Measurements from ENCODE around the gene DHDDS. TPM values are rescaled to one million over a fixed set of nuclear protein-coding genes. Genes with fewer than 3 reads are reported as not detected.

DHDDS gene
- total RNA-seq, 1 donor from 2014 or later = 87.2 TPM

DNA sequence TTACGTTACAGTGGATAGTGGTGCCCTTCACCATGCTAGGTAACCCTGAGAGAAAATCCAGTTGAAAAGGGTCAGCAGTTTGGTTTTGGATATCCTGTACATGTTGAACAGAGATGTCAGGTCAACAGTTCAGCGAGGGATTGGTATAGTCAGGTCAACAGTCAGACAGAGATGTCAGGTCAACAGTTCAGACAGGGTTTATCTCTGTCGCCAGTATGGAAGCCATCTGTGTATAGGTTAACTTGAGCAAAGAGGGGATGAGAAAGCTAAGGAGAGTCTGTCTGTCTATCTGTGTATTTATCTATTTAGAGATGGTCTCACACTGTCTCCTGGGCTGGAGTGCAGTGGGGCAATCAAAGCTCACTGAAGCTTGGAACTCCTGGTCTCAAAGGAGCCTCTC lies 17.7 kb downstream of the DHDDS start:
- H3K36me3 ChIP-seq (ENCODE audit: insufficient read depth, low read length) = peaks cover 43% of the 10 kb centered on the region
- H3K27ac ChIP-seq (ENCODE audit: low read depth, low read length) = no peak overlapping the region
- H3K9me3 ChIP-seq (ENCODE audit: insufficient read depth, low read depth, low read length) = no peaks in the 10 kb centered on the region
- H3K9ac ChIP-seq (ENCODE audit: low read length) = no peak overlapping the region
- H3K4me1 ChIP-seq (ENCODE audit: insufficient read depth, low read length) = no peaks in the 10 kb centered on the region
- H3K27me3 ChIP-seq (ENCODE audit: insufficient read depth, low read length) = no peaks in the 10 kb centered on the region
- no peak overlapping the region for H3K4me3 Mint-ChIP-seq (ENCODE audit: unreplicated experiment)
- no peak overlapping the region for H3K4me2 ChIP-seq (ENCODE audit: low read length)
- no peak overlapping the region for H3K4me3 ChIP-seq (ENCODE audit: insufficient read depth, low read depth, low read length)
- H3K27ac Mint-ChIP-seq (ENCODE audit: unreplicated experiment) = no peak overlapping the region
- TF ChIP-seq, protein P1, sequence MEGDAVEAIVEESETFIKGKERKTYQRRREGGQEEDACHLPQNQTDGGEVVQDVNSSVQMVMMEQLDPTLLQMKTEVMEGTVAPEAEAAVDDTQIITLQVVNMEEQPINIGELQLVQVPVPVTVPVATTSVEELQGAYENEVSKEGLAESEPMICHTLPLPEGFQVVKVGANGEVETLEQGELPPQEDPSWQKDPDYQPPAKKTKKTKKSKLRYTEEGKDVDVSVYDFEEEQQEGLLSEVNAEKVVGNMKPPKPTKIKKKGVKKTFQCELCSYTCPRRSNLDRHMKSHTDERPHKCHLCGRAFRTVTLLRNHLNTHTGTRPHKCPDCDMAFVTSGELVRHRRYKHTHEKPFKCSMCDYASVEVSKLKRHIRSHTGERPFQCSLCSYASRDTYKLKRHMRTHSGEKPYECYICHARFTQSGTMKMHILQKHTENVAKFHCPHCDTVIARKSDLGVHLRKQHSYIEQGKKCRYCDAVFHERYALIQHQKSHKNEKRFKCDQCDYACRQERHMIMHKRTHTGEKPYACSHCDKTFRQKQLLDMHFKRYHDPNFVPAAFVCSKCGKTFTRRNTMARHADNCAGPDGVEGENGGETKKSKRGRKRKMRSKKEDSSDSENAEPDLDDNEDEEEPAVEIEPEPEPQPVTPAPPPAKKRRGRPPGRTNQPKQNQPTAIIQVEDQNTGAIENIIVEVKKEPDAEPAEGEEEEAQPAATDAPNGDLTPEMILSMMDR (IDR thresholded peaks at IDR 0.05; ENCODE audit: insufficient read depth, low read depth, low read length) = no peak
- TF ChIP-seq EZH2 (IDR thresholded peaks at IDR 0.05; ENCODE audit: insufficient read depth, low read length) = no peak
- no peak overlapping the region for H2AFZ ChIP-seq (ENCODE audit: low read depth, low read length)
- peaks cover 24% of the 10 kb centered on the region for H3K36me3 Mint-ChIP-seq (ENCODE audit: low read depth, unreplicated experiment)
- peaks cover 6% of the 10 kb centered on the region for H4K20me1 ChIP-seq (ENCODE audit: insufficient read depth, low read length)
- no peak for DNase-seq (ENCODE audit: low read depth)
- no peaks in the 10 kb centered on the region for H3K79me2 ChIP-seq (ENCODE audit: insufficient read depth, low read length)
- H3K4me1 Mint-ChIP-seq (ENCODE audit: low read depth, unreplicated experiment) = no peaks in the 10 kb centered on the region
- H3K9me3 Mint-ChIP-seq (ENCODE audit: unreplicated experiment) = no peaks in the 10 kb centered on the region
- H3K27me3 Mint-ChIP-seq (ENCODE audit: low read depth, unreplicated experiment) = no peaks in the 10 kb centered on the region
- FAIRE-seq = no peak

DNA sequence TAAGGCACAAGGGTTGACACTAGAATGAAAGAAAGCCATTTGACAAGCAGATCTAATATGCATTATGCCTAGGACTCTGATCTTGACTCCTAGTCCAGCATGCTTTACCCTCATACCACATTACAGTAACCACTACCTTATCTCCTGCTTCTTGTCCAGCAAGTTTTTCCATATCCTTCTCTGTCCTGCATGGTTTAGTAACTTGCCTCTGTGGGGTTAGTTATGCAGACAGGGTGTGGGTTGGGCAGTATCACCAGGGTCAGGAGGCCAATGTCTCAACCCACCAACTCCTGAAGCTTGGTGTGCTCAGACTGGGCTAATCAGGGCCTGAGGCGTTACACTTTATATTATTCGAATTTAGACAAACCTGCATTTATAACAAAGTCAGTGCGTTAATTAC lies 18.8 kb downstream of the DHDDS start:
- no peaks in the 10 kb centered on the region for H3K27me3 ChIP-seq (ENCODE audit: insufficient read depth, low read length)
- DNase-seq (ENCODE audit: low read depth) (no peak), FAIRE-seq (no peak)
- H3K4me3 Mint-ChIP-seq (ENCODE audit: unreplicated experiment) = no peak overlapping the region
- no peak overlapping the region for H3K27ac ChIP-seq (ENCODE audit: low read depth, low read length)
- H3K9ac ChIP-seq (ENCODE audit: low read length) = no peak overlapping the region
- peaks cover 25% of the 10 kb centered on the region for H3K36me3 Mint-ChIP-seq (ENCODE audit: low read depth, unreplicated experiment)
- no peaks in the 10 kb centered on the region for H3K4me1 Mint-ChIP-seq (ENCODE audit: low read depth, unreplicated experiment)
- H3K27ac Mint-ChIP-seq (ENCODE audit: unreplicated experiment) = no peak overlapping the region
- no peaks in the 10 kb centered on the region for H3K79me2 ChIP-seq (ENCODE audit: insufficient read depth, low read length)
- H3K4me1 ChIP-seq (ENCODE audit: insufficient read depth, low read length) = no peaks in the 10 kb centered on the region
- no peaks in the 10 kb centered on the region for H3K9me3 ChIP-seq (ENCODE audit: insufficient read depth, low read depth, low read length)
- no peaks in the 10 kb centered on the region for H3K27me3 Mint-ChIP-seq (ENCODE audit: low read depth, unreplicated experiment)
- TF ChIP-seq, protein P1 (IDR thresholded peaks at IDR 0.05; ENCODE audit: insufficient read depth, low read depth, low read length) = no peak
- TF ChIP-seq EZH2 (IDR thresholded peaks at IDR 0.05; ENCODE audit: insufficient read depth, low read length) = no peak
- H4K20me1 ChIP-seq (ENCODE audit: insufficient read depth, low read length) = peaks cover 6% of the 10 kb centered on the region
- H3K36me3 ChIP-seq (ENCODE audit: insufficient read depth, low read length) = peaks cover 43% of the 10 kb centered on the region
- no peak overlapping the region for H3K4me3 ChIP-seq (ENCODE audit: insufficient read depth, low read depth, low read length)
- no peak overlapping the region for H3K4me2 ChIP-seq (ENCODE audit: low read length)
- no peak overlapping the region for H2AFZ ChIP-seq (ENCODE audit: low read depth, low read length)
- H3K9me3 Mint-ChIP-seq (ENCODE audit: unreplicated experiment) = no peaks in the 10 kb centered on the region

DNA sequence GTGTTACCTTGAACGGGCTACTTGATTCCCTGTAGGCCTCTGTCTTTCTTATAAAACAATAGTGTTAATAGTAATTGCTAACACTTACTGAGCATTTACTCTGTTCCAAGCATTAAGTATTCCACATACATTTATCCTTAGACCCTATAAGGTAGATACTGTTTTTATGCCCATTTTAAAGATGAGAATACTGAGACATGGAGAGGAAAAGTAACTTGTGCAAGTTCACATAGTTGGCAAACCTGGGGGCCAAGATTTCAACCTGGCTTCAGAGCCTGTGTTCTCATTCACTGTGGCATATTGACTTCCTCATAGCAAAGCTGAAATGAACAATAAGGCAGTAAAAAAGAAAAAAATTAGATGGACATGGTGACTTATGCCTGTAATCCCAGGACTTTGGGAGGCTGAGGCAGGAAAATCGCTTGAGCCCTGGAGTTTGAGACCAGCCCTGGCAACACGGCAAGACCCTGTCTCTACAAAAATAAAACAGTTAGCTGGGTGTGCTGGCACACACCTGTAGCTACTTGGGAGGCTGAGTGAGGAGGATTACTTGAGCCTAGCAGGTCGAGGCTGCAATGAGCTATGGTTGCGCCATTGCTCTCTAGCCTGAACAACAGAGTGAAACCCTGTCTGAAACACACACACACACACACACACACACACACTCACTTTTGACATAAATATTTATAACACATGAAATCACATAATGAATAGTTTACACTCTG lies 20.5 kb downstream of the DHDDS start:
- no peak overlapping the region for H3K4me3 ChIP-seq (ENCODE audit: insufficient read depth, low read depth, low read length)
- no peak overlapping the region for H3K27ac Mint-ChIP-seq (ENCODE audit: unreplicated experiment)
- H4K20me1 ChIP-seq (ENCODE audit: insufficient read depth, low read length) = peaks cover 6% of the 10 kb centered on the region
- no peak overlapping the region for H3K4me3 Mint-ChIP-seq (ENCODE audit: unreplicated experiment)
- H3K9me3 Mint-ChIP-seq (ENCODE audit: unreplicated experiment) = no peaks in the 10 kb centered on the region
- no peak overlapping the region for H2AFZ ChIP-seq (ENCODE audit: low read depth, low read length)
- TF ChIP-seq, protein P1 (IDR thresholded peaks at IDR 0.05; ENCODE audit: insufficient read depth, low read depth, low read length) = no peak
- TF ChIP-seq EZH2 (IDR thresholded peaks at IDR 0.05; ENCODE audit: insufficient read depth, low read length) = no peak
- H3K27me3 ChIP-seq (ENCODE audit: insufficient read depth, low read length) = no peaks in the 10 kb centered on the region
- DNase-seq (ENCODE audit: low read depth) (no peak), FAIRE-seq (no peak)
- no peaks in the 10 kb centered on the region for H3K4me1 Mint-ChIP-seq (ENCODE audit: low read depth, unreplicated experiment)
- no peaks in the 10 kb centered on the region for H3K9me3 ChIP-seq (ENCODE audit: insufficient read depth, low read depth, low read length)
- H3K79me2 ChIP-seq (ENCODE audit: insufficient read depth, low read length) = no peaks in the 10 kb centered on the region
- H3K4me2 ChIP-seq (ENCODE audit: low read length) = no peak overlapping the region
- peaks cover 17% of the 10 kb centered on the region for H3K36me3 Mint-ChIP-seq (ENCODE audit: low read depth, unreplicated experiment)
- H3K27me3 Mint-ChIP-seq (ENCODE audit: low read depth, unreplicated experiment) = no peaks in the 10 kb centered on the region
- H3K36me3 ChIP-seq (ENCODE audit: insufficient read depth, low read length) = peaks cover 35% of the 10 kb centered on the region
- no peak overlapping the region for H3K9ac ChIP-seq (ENCODE audit: low read length)
- H3K4me1 ChIP-seq (ENCODE audit: insufficient read depth, low read length) = no peaks in the 10 kb centered on the region
- H3K27ac ChIP-seq (ENCODE audit: low read depth, low read length) = no peak overlapping the region

Measured in astrocyte (in vitro differentiated cells and primary cell).